HEK293 (cell line): ENCODE results near the gene LAMA4.
"Not testable (repeated sequence)": the region's sequence is repeated elsewhere in the genome, so short reads cannot be mapped to it uniquely, and the experiment has no call there.

Experiments
- CTCF ChIA-PET: fragments of 350-600 bp; formaldehyde crosslinking; extraction: SDS; loops from one replicate; lab custom pipeline; 2021; ENCODE audit warnings: antibody characterized with exemption; lab: Yijun Ruan, JAX
- POLR2A ChIA-PET: fragments of 300-600 bp; formaldehyde crosslinking; extraction: SDS; loops from one replicate; lab custom pipeline; 2020; ENCODE audit warnings: antibody characterized with exemption, inconsistent platforms; lab: Yijun Ruan, JAX
- H3K27ac ChIP-seq: fragments of 200-500 bp; sonication (Bioruptor generic); 2 replicates; pipeline ENCODE4 v1.5.1; 2014; ENCODE audit warnings: low read depth, low read length, control low read depth, inconsistent platforms; ENCODE audit errors: extremely low read depth
- H3K36me3 ChIP-seq, 2 experiments: fragments of 200-500 bp in 1 of 2; sonication (Bioruptor generic) in 1 of 2; 1 replicate in 1 of 2; 2 replicates in 1 of 2; pipeline ENCODE4 v1.5.1; 2014 to 2017; ENCODE audit warnings: inconsistent platforms in 2 of 2, low read length in 2 of 2; ENCODE audit not compliant: control insufficient read depth in 2 of 2, insufficient read depth in 1 of 2
- H3K4me1 ChIP-seq: fragments of 200-500 bp; sonication (Bioruptor generic); 2 replicates; pipeline ENCODE4 v1.5.1; 2014; ENCODE audit warnings: mild to moderate bottlenecking, low read length, inconsistent platforms; ENCODE audit not compliant: control insufficient read depth, insufficient read depth
- H3K4me3 ChIP-seq: 2 replicates; pipeline ENCODE4 v1.5.1; 2011; ENCODE audit warnings: low read depth, mild to moderate bottlenecking, control low read depth, low read length, moderate library complexity
- H3K9me3 ChIP-seq: fragments of 200-500 bp; sonication (Bioruptor generic); 2 replicates; pipeline ENCODE4 v1.5.1; 2014; ENCODE audit warnings: low read depth, low read length, inconsistent platforms; ENCODE audit not compliant: control insufficient read depth, insufficient read depth
- BCL11B ChIP-seq: fragments of 450-650 bp; formaldehyde crosslinking; IDR thresholded peaks from 2 replicates; pipeline ENCODE4 v1.5.1; 2016; ENCODE audit warnings: low read depth, missing biosample characterization, missing genetic modification characterization
- EGR2 ChIP-seq: fragments of 450-650 bp; formaldehyde crosslinking; IDR thresholded peaks from 2 replicates; pipeline ENCODE4 v1.5.1; 2016; ENCODE audit warnings: low read depth, missing biosample characterization, missing genetic modification characterization
- GLIS2 ChIP-seq: fragments of 450-650 bp; formaldehyde crosslinking; IDR thresholded peaks from 2 replicates; pipeline ENCODE4 v1.5.1; 2016; ENCODE audit warnings: missing biosample characterization, missing genetic modification characterization
- IKZF3 ChIP-seq: fragments of 450-650 bp; IDR thresholded peaks from 2 replicates; pipeline ENCODE4 v1.5.0; 2018; ENCODE audit warnings: missing biosample characterization, mild to moderate bottlenecking, missing genetic modification characterization, moderate library complexity
- YY1 ChIP-seq: fragments of 450-650 bp; formaldehyde crosslinking; IDR thresholded peaks from 2 replicates; pipeline ENCODE4 v1.5.1; 2018; ENCODE audit warnings: missing biosample characterization, missing genetic modification characterization
- ZBTB10 ChIP-seq: fragments of 450-650 bp; formaldehyde crosslinking; IDR thresholded peaks from 2 replicates; pipeline ENCODE4 v1.5.1; 2016; ENCODE audit warnings: missing biosample characterization, missing genetic modification characterization
- ZEB2 ChIP-seq: fragments of 450-650 bp; formaldehyde crosslinking; IDR thresholded peaks from 2 replicates; pipeline ENCODE4 v1.5.1; 2016; ENCODE audit warnings: missing biosample characterization, missing genetic modification characterization
- ZNF140 ChIP-seq: fragments of 450-650 bp; formaldehyde crosslinking; IDR thresholded peaks from 2 replicates; pipeline ENCODE4 v1.5.1; 2016; ENCODE audit warnings: missing biosample characterization, missing genetic modification characterization
- ZNF146 ChIP-seq: fragments of 450-650 bp; formaldehyde crosslinking; IDR thresholded peaks from 2 replicates; pipeline ENCODE4 v1.5.1; 2016; ENCODE audit warnings: missing biosample characterization, missing genetic modification characterization
- ZNF280C ChIP-seq: fragments of 450-650 bp; formaldehyde crosslinking; IDR thresholded peaks from 2 replicates; pipeline ENCODE4 v1.5.1; 2016; ENCODE audit warnings: missing biosample characterization, missing genetic modification characterization
- ZNF280D ChIP-seq: fragments of 450-650 bp; formaldehyde crosslinking; IDR thresholded peaks from 2 replicates; pipeline ENCODE4 v1.5.1; 2016; ENCODE audit warnings: missing biosample characterization, missing genetic modification characterization
- ZNF423 ChIP-seq: fragments of 450-650 bp; formaldehyde crosslinking; IDR thresholded peaks from 2 replicates; pipeline ENCODE4 v1.5.1; 2016; ENCODE audit warnings: missing biosample characterization, missing genetic modification characterization
- ZNF514 ChIP-seq: fragments of 450-650 bp; formaldehyde crosslinking; IDR thresholded peaks from 2 replicates; pipeline ENCODE4 v1.5.1; 2016; ENCODE audit warnings: missing biosample characterization, missing genetic modification characterization
- ZNF571 ChIP-seq: fragments of 450-650 bp; formaldehyde crosslinking; IDR thresholded peaks from 2 replicates; pipeline ENCODE4 v1.5.0; 2017; ENCODE audit warnings: missing biosample characterization, missing genetic modification characterization
- ZNF580 ChIP-seq: fragments of 450-650 bp; formaldehyde crosslinking; IDR thresholded peaks from 2 replicates; pipeline ENCODE4 v1.5.1; 2016; ENCODE audit warnings: missing biosample characterization, missing genetic modification characterization
- ZNF600 ChIP-seq: fragments of 450-650 bp; formaldehyde crosslinking; IDR thresholded peaks from 2 replicates; pipeline ENCODE4 v1.5.1; 2016; ENCODE audit warnings: missing biosample characterization, missing genetic modification characterization
- ZNF658 ChIP-seq: fragments of 450-650 bp; formaldehyde crosslinking; IDR thresholded peaks from 2 replicates; pipeline ENCODE4; 2016; ENCODE audit warnings: missing biosample characterization, missing genetic modification characterization
- ZNF660 ChIP-seq: fragments of 450-650 bp; IDR thresholded peaks from 2 replicates; pipeline ENCODE4 v1.5.1; 2018; ENCODE audit warnings: missing biosample characterization, mild to moderate bottlenecking, missing genetic modification characterization
- ZNF692 ChIP-seq: fragments of 450-650 bp; formaldehyde crosslinking; IDR thresholded peaks from 2 replicates; pipeline ENCODE4 v1.5.1; 2016; ENCODE audit warnings: missing biosample characterization, missing genetic modification characterization
- ZNF830 ChIP-seq: fragments of 450-650 bp; IDR thresholded peaks from 2 replicates; pipeline ENCODE4 v1.5.0; 2018; ENCODE audit warnings: missing biosample characterization, missing genetic modification characterization, low read depth, mild to moderate bottlenecking, moderate library complexity
- TF ChIP-seq, protein P1 (sequence below): fragments of 450-650 bp; formaldehyde crosslinking; IDR thresholded peaks from 2 replicates; pipeline ENCODE4 v1.5.1; 2016; ENCODE audit warnings: missing biosample characterization, missing genetic modification characterization, borderline replicate concordance

Gene LAMA4

GRCh38 chr6:112106562-112106961 lies 147.8 kb downstream of the LAMA4 start:
- Histone ChIP-seq H3K9me3 (no peaks in the 10 kb centered on the region), H3K4me3 (no peak overlapping the region), H3K4me1 (no peaks in the 10 kb centered on the region), H3K27ac (no peak overlapping the region), H3K36me3 (peaks cover 0 to 3% of the 10 kb centered on the region in 2 experiments; a peak in 2 of 3 replicates)
- ChIA-PET POLR2A (no interaction called here), CTCF (interaction anchor here (0.5 to 1.1 kb wide), 2 partner anchors 162 to 204 kb away, joined by 3 to 4 read pairs; no protein-coding TSS in a partner anchor)
- TF ChIP-seq ZEB2 (tag by site-specific recombination) (no peak), ZNF140 (tag by site-specific recombination) (no peak), ZNF692 (tag by site-specific recombination) (no peak), ZNF423 (no peak), ZNF830 (no peak), ZBTB10 (no peak), GLIS2 (tag by site-specific recombination) (no peak), ZNF600 (tag by site-specific recombination) (no peak), ZNF514 (tag by site-specific recombination) (no peak), IKZF3 (tag by site-specific recombination) (no peak)

DNA sequence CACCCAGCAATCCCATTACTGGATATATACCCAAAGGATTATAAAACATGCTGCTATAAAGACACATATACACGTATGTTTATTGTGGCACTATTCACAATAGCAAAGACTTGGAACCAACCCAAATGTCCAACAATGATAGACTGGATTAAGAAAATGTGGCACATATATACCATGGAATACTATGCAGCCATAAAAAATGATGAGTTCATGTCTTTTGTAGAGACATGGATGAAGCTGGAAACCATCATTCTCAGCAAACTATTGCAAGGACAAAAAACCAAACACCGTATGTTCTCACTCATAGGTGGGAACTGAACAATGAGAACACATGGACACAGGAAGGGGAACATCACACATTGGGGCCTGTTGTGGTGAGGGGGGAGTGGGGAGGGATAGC lies 148.3 kb downstream of the LAMA4 start:
- H3K27ac ChIP-seq, H3K36me3 ChIP-seq, H3K4me1 ChIP-seq, POLR2A ChIA-PET, H3K4me3 ChIP-seq, CTCF ChIA-PET, H3K9me3 ChIP-seq: not testable (repeated sequence)
- TF ChIP-seq ZNF146 (peak; percentile 96), ZNF280D (peak; percentile 38; the same call in 1 of the 2 replicates), ZNF580 (tag by site-specific recombination) (peak; percentile 69; the same call in 1 of the 2 replicates)

GRCh38 chr6:112100561-112100960 lies 153.8 kb downstream of the LAMA4 start:
- H3K27ac ChIP-seq: no peak overlapping the region
- POLR2A ChIA-PET: interaction anchor here (1.1 kb wide), 1 partner anchor 13 kb away, joined by 3 read pairs; the partner anchor contains the start of genes FAM229B and TUBE1
- no peak overlapping the region for H3K4me3 ChIP-seq
- CTCF ChIA-PET: interaction anchor here (0.8 to 1.5 kb wide), 3 partner anchors 8 to 13 kb away, joined by 3 to 10 read pairs (median 5); partner anchors contain the start of genes FAM229B and TUBE1
- peaks cover 0 to 25% of the 10 kb centered on the region in 2 experiments; a peak in 1 of 3 replicates for H3K36me3 ChIP-seq
- no peaks in the 10 kb centered on the region for H3K4me1 ChIP-seq
- H3K9me3 ChIP-seq: no peaks in the 10 kb centered on the region
- no peak for TF ChIP-seq ZNF660 (tag by site-specific recombination)
- no peak for TF ChIP-seq EGR2 (tag by site-specific recombination)
- no peak for TF ChIP-seq YY1 (tag by site-specific recombination)
- TF ChIP-seq ZNF658 (tag by site-specific recombination): no peak
- TF ChIP-seq, protein P1, sequence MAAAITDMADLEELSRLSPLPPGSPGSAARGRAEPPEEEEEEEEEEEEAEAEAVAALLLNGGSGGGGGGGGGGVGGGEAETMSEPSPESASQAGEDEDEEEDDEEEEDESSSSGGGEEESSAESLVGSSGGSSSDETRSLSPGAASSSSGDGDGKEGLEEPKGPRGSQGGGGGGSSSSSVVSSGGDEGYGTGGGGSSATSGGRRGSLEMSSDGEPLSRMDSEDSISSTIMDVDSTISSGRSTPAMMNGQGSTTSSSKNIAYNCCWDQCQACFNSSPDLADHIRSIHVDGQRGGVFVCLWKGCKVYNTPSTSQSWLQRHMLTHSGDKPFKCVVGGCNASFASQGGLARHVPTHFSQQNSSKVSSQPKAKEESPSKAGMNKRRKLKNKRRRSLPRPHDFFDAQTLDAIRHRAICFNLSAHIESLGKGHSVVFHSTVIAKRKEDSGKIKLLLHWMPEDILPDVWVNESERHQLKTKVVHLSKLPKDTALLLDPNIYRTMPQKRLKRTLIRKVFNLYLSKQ (tag by site-specific recombination): no peak
- no peak for TF ChIP-seq ZNF280C (tag by site-specific recombination)
- no peak for TF ChIP-seq BCL11B
- TF ChIP-seq ZNF140 (tag by site-specific recombination): no peak
- TF ChIP-seq ZNF571 (tag by site-specific recombination): no peak
